HG03521 (cell line): Measurements from ENCODE around the gene ALG5.

Experiments used
- ATAC-seq: cut with Tn5 transposase; IDR thresholded peaks from one replicate; pipeline ENCODE4 v1.9.1; 2021; ENCODE audit warnings: mild to moderate bottlenecking, moderate library complexity; ENCODE audit not compliant: unreplicated experiment

The ALG5 gene

GRCh38 chr13:36979361-36980050 lies 19.6 kb downstream of the ALG5 start:
- ATAC-seq, result no peak

- ATAC-seq, result no peak
These were observed 24.0 kb downstream of the ALG5 start for GRCh38 chr13:36975172-36975571.

- peak; percentile 74 for ATAC-seq
These were observed 25.4 kb downstream of the ALG5 start for GRCh38 chr13:36973621-36974295.

GRCh38 chr13:36973009-36973408 lies 26.1 kb downstream of the ALG5 start:
- ATAC-seq, result no peak

- ATAC-seq, result no peak
These were observed 32.7 kb downstream of the ALG5 start for GRCh38 chr13:36966404-36966803.

GRCh38 chr13:36965767-36966166 lies 33.4 kb downstream of the ALG5 start:
- ATAC-seq, result no peak

- no peak for ATAC-seq
These were observed 39.6 kb downstream of the ALG5 start for GRCh38 chr13:36959456-36960116.

- no peak for ATAC-seq
These were observed 44.6 kb downstream of the ALG5 start for GRCh38 chr13:36954542-36954941.

GRCh38 chr13:36950920-36951319 lies 48.2 kb downstream of the ALG5 start:
- ATAC-seq, result no peak

GRCh38 chr13:36950330-36950729 lies 48.8 kb downstream of the ALG5 start:
- no peak for ATAC-seq

- no peak for ATAC-seq
These were observed 54.1 kb downstream of the ALG5 start for GRCh38 chr13:36945078-36945477.

GRCh38 chr13:36925603-36926002 lies 73.5 kb downstream of the ALG5 start:
- no peak for ATAC-seq

- no peak for ATAC-seq
These were observed 75.1 kb downstream of the ALG5 start for GRCh38 chr13:36924001-36924400.

- ATAC-seq, result no peak
These were observed 77.4 kb downstream of the ALG5 start for GRCh38 chr13:36921631-36922301.

- ATAC-seq, result no peak
These were observed 78.4 kb downstream of the ALG5 start for GRCh38 chr13:36920616-36921185.

GRCh38 chr13:36919833-36920615 lies 79.1 kb downstream of the ALG5 start, which contains the start of gene SMAD9:
SMAD9 (minus strand) TSS chr13:36920238; CDS start chr13:36879689, 40,549 bp downstream.
- peak; percentile 64 for ATAC-seq

- peak; percentile 9 for ATAC-seq
These were observed 79.8 kb downstream of the ALG5 start for GRCh38 chr13:36919171-36919832.

GRCh38 chr13:36918246-36919131 lies 80.7 kb downstream of the ALG5 start:
- ATAC-seq, result no peak

GRCh38 chr13:36917311-36917710 lies 81.8 kb downstream of the ALG5 start:
- no peak for ATAC-seq
